Measurements from ENCODE around the gene EPS15.

The EPS15 gene

GRCh38 chr1:51519048-51519864 is at the start of gene EPS15:
Gene EPS15 (minus strand): TSS chr1:51519266. CDS start chr1:51519231, 35 bp downstream.
- peak; percentile 25 for DNase-seq (ENCODE audit: extremely low read depth, low read depth)
- TF ChIP-seq CTCF (IDR thresholded peaks at IDR 0.05; ENCODE audit: low read depth, low read length, missing control alignments) = no peak
- H3K4me3 ChIP-seq (replicated peaks; ENCODE audit: low read depth, low read length) = peak within 1 kb of the TSS; percentile 87

DNA sequence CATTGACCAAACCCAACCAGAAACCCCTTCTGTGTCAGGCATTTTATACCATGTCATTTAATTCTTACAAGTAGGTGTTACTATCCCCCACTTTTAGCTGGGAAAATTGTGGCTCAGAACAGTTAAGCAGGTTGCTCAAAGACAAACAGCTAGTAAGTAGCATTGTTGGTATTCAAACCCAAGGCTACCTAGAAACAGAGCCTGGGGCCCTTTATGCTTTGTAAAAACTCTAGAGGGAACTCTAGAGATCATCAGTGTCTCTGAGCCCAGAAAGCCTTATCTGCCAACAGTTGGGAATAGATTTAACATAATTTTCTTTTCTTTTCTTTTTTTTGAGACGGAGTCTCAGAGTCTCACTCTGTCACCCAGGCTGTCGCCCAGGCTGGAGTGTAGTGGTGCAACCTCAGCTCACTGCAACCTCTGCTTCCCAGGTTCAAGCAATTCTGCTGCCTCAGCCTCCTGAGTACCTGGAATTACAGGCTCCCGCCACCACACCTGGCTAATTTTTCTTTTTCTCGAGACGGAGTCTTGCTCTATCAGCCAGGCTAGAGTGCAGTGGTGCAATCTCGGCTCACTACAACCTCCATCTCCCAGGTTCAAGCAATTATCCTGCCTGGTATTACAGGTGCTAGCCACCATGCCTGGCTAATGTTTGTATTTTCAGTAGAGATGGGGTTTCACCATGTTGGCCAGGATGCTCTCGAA is 49.3 kb upstream of the EPS15 start:
- DNase-seq (ENCODE audit: extremely low read depth, low read depth) = no peak
- no peak for TF ChIP-seq CTCF (IDR thresholded peaks at IDR 0.05; ENCODE audit: low read depth, low read length, missing control alignments)
- no peak overlapping the region for H3K4me3 ChIP-seq (replicated peaks; ENCODE audit: low read depth, low read length)

- no peak for DNase-seq (ENCODE audit: extremely low read depth, low read depth)
- H3K4me3 ChIP-seq (replicated peaks; ENCODE audit: low read depth, low read length) = no peak overlapping the region
- TF ChIP-seq CTCF (IDR thresholded peaks at IDR 0.05; ENCODE audit: low read depth, low read length, missing control alignments) = no peak
These were observed 48.6 kb upstream of the EPS15 start for GRCh38 chr1:51567653-51568052.

DNA sequence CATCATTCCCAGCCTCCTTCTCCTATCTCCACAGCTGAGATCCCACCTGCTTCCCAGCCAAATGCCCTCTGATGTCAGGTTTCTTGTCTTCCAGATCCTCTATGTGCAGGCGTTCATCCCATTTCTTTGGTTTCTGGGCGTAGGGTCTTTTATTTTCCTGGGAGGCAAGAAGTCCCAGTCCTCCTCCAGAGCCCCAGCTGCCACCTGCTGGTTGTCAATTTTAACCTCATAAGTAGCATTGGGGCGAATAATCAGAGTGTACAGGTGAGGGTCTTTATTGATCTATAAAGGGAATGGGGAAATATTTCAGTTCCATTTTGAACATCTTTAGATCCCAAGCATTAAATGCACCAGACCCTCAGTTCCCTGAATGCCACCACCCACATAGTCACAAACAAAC is 47.2 kb upstream of the EPS15 start:
- TF ChIP-seq CTCF (IDR thresholded peaks at IDR 0.05; ENCODE audit: low read depth, low read length, missing control alignments) = no peak
- H3K4me3 ChIP-seq (replicated peaks; ENCODE audit: low read depth, low read length) = no peak overlapping the region
- no peak for DNase-seq (ENCODE audit: extremely low read depth, low read depth)

GRCh38 chr1:51565009-51565408 is 45.9 kb upstream of the EPS15 start:
- TF ChIP-seq CTCF (IDR thresholded peaks at IDR 0.05; ENCODE audit: low read depth, low read length, missing control alignments) = no peak
- no peak for DNase-seq (ENCODE audit: extremely low read depth, low read depth)
- no peak overlapping the region for H3K4me3 ChIP-seq (replicated peaks; ENCODE audit: low read depth, low read length)

GRCh38 chr1:51564124-51564523 is 45.1 kb upstream of the EPS15 start:
- H3K4me3 ChIP-seq (replicated peaks; ENCODE audit: low read depth, low read length) = no peak overlapping the region
- no peak for DNase-seq (ENCODE audit: extremely low read depth, low read depth)
- no peak for TF ChIP-seq CTCF (IDR thresholded peaks at IDR 0.05; ENCODE audit: low read depth, low read length, missing control alignments)
